Testis (tissue), 3 donors: ENCODE results near the gene CDPF1. TPM values are rescaled to one million over a fixed set of nuclear protein-coding genes. Genes with fewer than 3 reads are reported as not detected.

Source experiments
- DNase-seq: peaks from one replicate; pipeline ENCODE4 v3.0.0-alpha.2; 2019
- H3K27ac ChIP-seq, 2 donors: fragments of 200-600 bp; sonication (generic); one replicate each; pipeline ENCODE4 v1.5.1; 2019
- H3K27me3 ChIP-seq: fragments of 200-600 bp; sonication (generic); one replicate; pipeline ENCODE4 v1.5.1; 2019
- H3K36me3 ChIP-seq: fragments of 200-600 bp; sonication (generic); one replicate; pipeline ENCODE4 v1.5.1; 2017; ENCODE audit warnings: low read depth; ENCODE audit errors: missing control alignments
- H3K4me1 ChIP-seq: fragments of 200-600 bp; sonication (generic); one replicate; pipeline ENCODE4 v1.5.1; 2019
- H3K4me3 ChIP-seq, 2 donors: fragments of 200-600 bp; sonication (generic); one replicate each; pipeline ENCODE4 v1.5.1; 2017 to 2019
- H3K9me3 ChIP-seq: fragments of 200-600 bp; sonication (generic); one replicate; pipeline ENCODE4 v1.5.1; 2017
- CTCF ChIP-seq, 3 experiments: fragments of 450-650 bp in 2 of 3; fragments of 200-600 bp in 1 of 3; sonication (generic) in 1 of 3; IDR thresholded peaks; one replicate each; pipeline ENCODE4 v1.5.1; 2016 to 2019; ENCODE audit warnings: antibody characterized with exemption in 3 of 3, mild to moderate bottlenecking in 2 of 3, moderate library complexity in 1 of 3
- POLR2A ChIP-seq: fragments of 450-650 bp; IDR thresholded peaks from one replicate; pipeline ENCODE4 v1.6.1; 2017; ENCODE audit warnings: antibody characterized with exemption, mild to moderate bottlenecking, moderate library complexity
- WGBS, 2 donors: methylation state at CpG; one replicate each; pipeline ENCODE4 v1.1.5; 2018; 5-methylcytosine and 5-hydroxymethylcytosine counted together
- intact Hi-C: fragments of 100-400 bp; cut with DNase I; formaldehyde crosslinking; loops from one replicate; pipeline ENCODE4 v1.15.1; 2023; ENCODE audit warnings: low total_unique reads
- polyA plus RNA-seq: library from polyadenylated mRNA; stranded (reverse); fragments of 350-450 nt; fragmentation: Illumina TruSeq; extraction: RNeasy Lipid Tissue Mini Kit (QIAGEN cat#74804); gene quantifications from one replicate; pipeline ENCODE4 v1.2.3, GENCODE V29; 2014; ENCODE audit warnings: low read depth, low replicate concordance; ENCODE audit not compliant: insufficient read depth
- total RNA-seq, 2 donors: library from RNA; depleted of rRNA; stranded (reverse); fragments of >200 nt; gene quantifications; one replicate each; pipeline ENCODE4 v1.2.3, GENCODE V29; 2016

Gene CDPF1
- total and polyA plus RNA-seq, 3 donors from 2014 or later, result 6.0 to 12.2 (median 11.0) TPM

- Histone ChIP-seq H3K27ac (no peak overlapping the region), H3K9me3 (no peaks in the 10 kb centered on the region), H3K36me3 (no peaks in the 10 kb centered on the region), H3K27me3 (no peaks in the 10 kb centered on the region), H3K4me1 (peaks cover 7% of the 10 kb centered on the region), H3K4me3 (no peak overlapping the region)
- WGBS, 2 donors, result 91 to 94% methylated on average over 12 of the region's 12 CpGs
- TF ChIP-seq CTCF (IDR thresholded peaks at IDR 0.05) (no peak), POLR2A (no peak)
- intact Hi-C loops, result no loop called here
- no peak for DNase-seq
Observed at GRCh38 chr22:46237453-46238124, 12.5 kb downstream of the CDPF1 start.

DNA sequence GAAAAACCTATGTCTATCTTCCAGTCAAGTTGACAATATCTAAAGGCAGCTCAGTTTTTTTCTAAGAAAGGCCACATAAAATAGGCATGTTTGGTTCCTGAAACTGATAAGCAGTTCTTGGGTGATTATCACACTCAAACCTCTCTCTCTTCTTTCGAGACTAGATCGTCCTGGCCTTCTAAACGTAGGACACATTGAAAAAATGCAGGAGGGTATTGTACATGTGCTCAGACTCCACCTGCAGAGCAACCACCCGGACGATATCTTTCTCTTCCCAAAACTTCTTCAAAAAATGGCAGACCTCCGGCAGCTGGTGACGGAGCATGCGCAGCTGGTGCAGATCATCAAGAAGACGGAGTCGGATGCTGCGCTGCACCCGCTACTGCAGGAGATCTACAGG lies 15.1 kb downstream of the CDPF1 start:
- H3K9me3 ChIP-seq, result no peaks in the 10 kb centered on the region
- H3K27ac ChIP-seq, result no peak overlapping the region
- 71 to 79% methylated on average over 12 of the region's 12 CpGs for WGBS, 2 donors
- no peak for TF ChIP-seq CTCF (IDR thresholded peaks at IDR 0.05)
- no peak for TF ChIP-seq POLR2A
- intact Hi-C loops, result no loop called here
- peak; percentile 34 for DNase-seq
- H3K27me3 ChIP-seq, result no peaks in the 10 kb centered on the region
- peak overlapping the region in 1 of 2 donors; percentile 7 for H3K4me3 ChIP-seq
- H3K4me1 ChIP-seq, result no peaks in the 10 kb centered on the region
- H3K36me3 ChIP-seq, result no peaks in the 10 kb centered on the region

GRCh38 chr22:46233231-46233630 lies 16.9 kb downstream of the CDPF1 start:
- Histone ChIP-seq H3K9me3 (no peaks in the 10 kb centered on the region), H3K27ac (no peak overlapping the region), H3K27me3 (no peaks in the 10 kb centered on the region), H3K4me1 (no peaks in the 10 kb centered on the region), H3K4me3 (no peak overlapping the region), H3K36me3 (no peaks in the 10 kb centered on the region)
- WGBS, 2 donors, result 41 to 60% methylated on average over 9 of the region's 9 CpGs
- TF ChIP-seq CTCF (IDR thresholded peaks at IDR 0.05) (no peak), POLR2A (no peak)
- DNase-seq, result peak; percentile 48
- intact Hi-C loops, result no loop called here

GRCh38 chr22:46230262-46230901 lies 19.7 kb downstream of the CDPF1 start:
- H3K4me3 ChIP-seq, result no peak overlapping the region
- TF ChIP-seq CTCF (IDR thresholded peaks at IDR 0.05) (no peak), POLR2A (no peak)
- intact Hi-C loops, result no loop called here
- no peak overlapping the region for H3K27ac ChIP-seq
- no peak for DNase-seq
- no peaks in the 10 kb centered on the region for H3K36me3 ChIP-seq
- H3K27me3 ChIP-seq, result no peaks in the 10 kb centered on the region
- H3K4me1 ChIP-seq, result no peaks in the 10 kb centered on the region
- H3K9me3 ChIP-seq, result no peaks in the 10 kb centered on the region
- WGBS, 2 donors, result 90 to 95% methylated on average over 13 of the region's 13 CpGs

- H3K36me3 ChIP-seq, result no peaks in the 10 kb centered on the region
- intact Hi-C loops, result no loop called here
Observed at GRCh38 chr22:46229701-46230100, 20.4 kb downstream of the CDPF1 start.

More at GRCh38 chr22:46229701-46230100, 20.4 kb downstream of the CDPF1 start:
- Histone ChIP-seq H3K27me3 (no peaks in the 10 kb centered on the region), H3K4me1 (no peaks in the 10 kb centered on the region), H3K27ac (no peak overlapping the region), H3K9me3 (no peaks in the 10 kb centered on the region), H3K4me3 (no peak overlapping the region)
- 85% methylated on average over 7 to 8 of the region's 8 CpGs for WGBS, 2 donors
- DNase-seq, result no peak
- TF ChIP-seq CTCF (IDR thresholded peaks at IDR 0.05), result no peak
- TF ChIP-seq POLR2A, result no peak
